Lung (tissue), 12 donors: ENCODE data around the gene LUM. TPM values are rescaled to one million over a fixed set of nuclear protein-coding genes. Genes with fewer than 3 reads are reported as not detected.

Experiments
- ATAC-seq: fragments of 200-7000 bp; cut with Tn5 transposase; one replicate; pipeline ENCODE4 v1.9.1; 2020; ENCODE audit warnings: moderate number of reproducible peaks; ENCODE audit not compliant: insufficient read depth, low FRiP score
- DNase-seq, 3 donors: peaks; one replicate each; pipeline ENCODE4 v3.0.0-alpha.2; 2013 to 2017
- H3K27ac ChIP-seq, 2 donors: one replicate each; pipeline ENCODE4 v1.5.1; 2013; ENCODE audit warnings: mild to moderate bottlenecking in 2 of 2, moderate library complexity in 2 of 2, control low read depth in 1 of 2, inconsistent platforms in 1 of 2, low read depth in 1 of 2, low read length in 1 of 2
- H3K27me3 ChIP-seq, 3 donors: one replicate each; pipeline ENCODE4 v1.5.1; 2013; ENCODE audit warnings: low read length in 2 of 3; ENCODE audit not compliant: control insufficient read depth in 3 of 3, insufficient read depth in 3 of 3
- H3K36me3 ChIP-seq, 4 donors: one replicate each; pipeline ENCODE4 v1.5.1; 2013; ENCODE audit warnings: low read length in 4 of 4, mild to moderate bottlenecking in 1 of 4, moderate library complexity in 1 of 4; ENCODE audit not compliant: control insufficient read depth in 4 of 4, insufficient read depth in 4 of 4
- H3K4me1 ChIP-seq, 5 donors: one replicate each; pipeline ENCODE4 v1.5.1; 2013; ENCODE audit warnings: low read length in 5 of 5, mild to moderate bottlenecking in 2 of 5, moderate library complexity in 1 of 5; ENCODE audit not compliant: control insufficient read depth in 5 of 5, insufficient read depth in 5 of 5
- H3K4me3 ChIP-seq: one replicate; pipeline ENCODE4 v1.5.1; 2013; ENCODE audit warnings: mild to moderate bottlenecking, control low read depth, moderate library complexity
- H3K9ac ChIP-seq, 2 donors: one replicate each; pipeline ENCODE4 v1.5.1; 2013; ENCODE audit warnings: low read length in 2 of 2, control low read depth in 1 of 2; ENCODE audit not compliant: insufficient read depth in 1 of 2
- H3K9me3 ChIP-seq, 4 donors: one replicate each; pipeline ENCODE4 v1.5.1; 2013; ENCODE audit warnings: low read length in 3 of 4, mild to moderate bottlenecking in 1 of 4, moderate library complexity in 1 of 4; ENCODE audit not compliant: control insufficient read depth in 4 of 4, insufficient read depth in 3 of 4
- CTCF ChIP-seq: IDR thresholded peaks from 2 replicates; pipeline ENCODE4 v1.5.1; 2012; ENCODE audit warnings: mild to moderate bottlenecking; ENCODE audit errors: control extremely low read depth, extremely low read depth
- WGBS, 2 donors: extraction: QIAGEN DNeasy Blood & Tissue Kit; methylation state at CpG; one replicate each; pipeline ENCODE4 v1.1.7; 2013; 5-methylcytosine and 5-hydroxymethylcytosine counted together
- polyA plus RNA-seq, 2 donors: library from polyadenylated mRNA; stranded (reverse); fragments of 200-250 nt; gene quantifications; one replicate each; pipeline ENCODE4 v1.2.1, GENCODE V29; 2013
- total RNA-seq, 2 donors: library from RNA; depleted of rRNA in 1 of 2; stranded (reverse); fragments of >200 nt in 1 of 2; gene quantifications; one replicate each; pipeline ENCODE4 v1.2.1, GENCODE V29; 2014 to 2021
- donor health status: control.
- donor health status: control.
- donor health status: Bipolar disorder and iron deficiency.
- donor health status: healthy.
- donor health status: DM: yes; HTN: yes; CAD: no.

LUM gene
- total and polyA plus RNA-seq, 4 donors: 74.5 to 593 (median 218) TPM

GRCh38 chr12:91057368-91058165 lies 53.7 kb downstream of the LUM start, which contains the start of gene KERA:
Gene KERA (minus strand): TSS chr12:91058024. CDS start chr12:91056281, 1,743 bp downstream.
- 49 to 55% methylated on average over 9 of the region's 9 CpGs for WGBS, 2 donors
- no peaks in the 10 kb centered on the region for H3K36me3 ChIP-seq
- no peak for ATAC-seq

GRCh38 chr12:91056488-91056887 lies 54.8 kb downstream of the LUM start:
- Histone ChIP-seq H3K36me3 (no peaks in the 10 kb centered on the region), H3K4me1 (peaks cover 0 to 12% (median 6%) of the 10 kb centered on the region in 5 donors), H3K27ac (no peak overlapping the region), H3K9me3 (no peaks in the 10 kb centered on the region), H3K27me3 (no peaks in the 10 kb centered on the region), H3K4me3 (no peak overlapping the region), H3K9ac (no peak overlapping the region)
- no peak for TF ChIP-seq CTCF
- DNase-seq (no peak), ATAC-seq (no peak)
- 95 to 96% methylated on average over 2 of the region's 2 CpGs for WGBS, 2 donors

More at GRCh38 chr12:91057368-91058165, 53.7 kb downstream of the LUM start, which contains the start of gene KERA:
- DNase-seq: peak in 2 of 3 donors; percentile 55 to 68
- no peaks in the 10 kb centered on the region for H3K9me3 ChIP-seq
- H3K27me3 ChIP-seq: no peaks in the 10 kb centered on the region
- peaks cover 0 to 12% (median 6%) of the 10 kb centered on the region in 5 donors for H3K4me1 ChIP-seq
- H3K27ac ChIP-seq: no peak within 1 kb of the TSS
- H3K4me3 ChIP-seq: no peak within 1 kb of the TSS
- H3K9ac ChIP-seq: peak within 1 kb of the TSS in 1 of 2 donors; percentile 42
- TF ChIP-seq CTCF: no peak

- Histone ChIP-seq H3K36me3 (no peaks in the 10 kb centered on the region), H3K4me1 (peaks cover 0 to 12% (median 6%) of the 10 kb centered on the region in 5 donors), H3K4me3 (no peak overlapping the region), H3K9me3 (no peaks in the 10 kb centered on the region), H3K27ac (no peak overlapping the region), H3K9ac (no peak overlapping the region), H3K27me3 (no peaks in the 10 kb centered on the region)
- ATAC-seq: no peak
- 54 to 68% methylated on average over 1 of the region's 1 CpG for WGBS, 2 donors
- TF ChIP-seq CTCF: no peak
- DNase-seq: no peak
These were observed 55.3 kb downstream of the LUM start for GRCh38 chr12:91055976-91056375.
